ENCODE data around the gene RINL. TPM values are rescaled to one million over a fixed set of nuclear protein-coding genes. Genes with fewer than 3 reads are reported as not detected.
A peak's percentile ranks its signal among the peaks of the same experiment; 100 is the strongest.

Gene RINL
- total RNA-seq, 1 experiment from 2014 or later = 14.5 TPM

DNA sequence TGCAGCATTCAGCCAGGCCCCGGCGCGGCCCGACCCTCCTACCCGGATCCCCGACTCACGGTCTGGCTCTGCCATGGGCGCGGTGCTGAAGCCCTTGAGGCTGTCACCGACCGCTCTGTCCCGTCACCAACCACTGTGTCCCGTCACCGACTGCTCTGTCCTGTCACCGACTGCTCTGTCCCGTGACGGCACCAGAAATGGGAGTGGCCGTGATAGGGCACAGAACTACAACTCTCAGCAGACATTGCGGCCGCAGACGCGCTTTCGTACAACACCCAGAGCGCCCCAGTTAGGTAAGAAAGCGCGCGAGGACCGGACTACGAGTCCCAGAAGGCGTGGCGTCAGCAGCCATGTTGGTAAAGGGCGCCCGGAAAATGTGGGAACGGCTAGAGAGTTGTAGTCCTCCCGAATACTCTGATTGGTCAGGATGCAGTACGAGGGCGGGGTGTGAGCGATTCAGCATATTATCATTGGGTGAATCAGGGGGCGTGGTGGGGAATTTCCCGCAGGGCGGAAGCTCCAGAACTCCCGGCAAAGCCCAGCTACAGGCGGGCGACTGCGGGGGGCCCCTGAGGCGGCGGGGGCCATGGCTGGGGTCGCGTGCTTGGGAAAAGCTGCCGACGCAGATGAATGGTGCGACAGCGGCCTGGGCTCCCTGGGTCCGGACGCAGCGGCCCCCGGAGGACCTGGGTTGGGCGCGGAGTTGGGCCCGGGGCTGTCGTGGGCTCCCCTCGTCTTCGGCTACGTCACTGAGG lies 21.5 kb upstream of the RINL start, which contains the start of the genes NFKBIB and SIRT2 (continued):
- TF ChIP-seq, protein P1, sequence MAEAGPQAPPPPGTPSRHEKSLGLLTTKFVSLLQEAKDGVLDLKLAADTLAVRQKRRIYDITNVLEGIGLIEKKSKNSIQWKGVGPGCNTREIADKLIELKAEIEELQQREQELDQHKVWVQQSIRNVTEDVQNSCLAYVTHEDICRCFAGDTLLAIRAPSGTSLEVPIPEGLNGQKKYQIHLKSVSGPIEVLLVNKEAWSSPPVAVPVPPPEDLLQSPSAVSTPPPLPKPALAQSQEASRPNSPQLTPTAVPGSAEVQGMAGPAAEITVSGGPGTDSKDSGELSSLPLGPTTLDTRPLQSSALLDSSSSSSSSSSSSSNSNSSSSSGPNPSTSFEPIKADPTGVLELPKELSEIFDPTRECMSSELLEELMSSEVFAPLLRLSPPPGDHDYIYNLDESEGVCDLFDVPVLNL (CRISPR knock-in tag; IDR thresholded peaks at IDR 0.05; ENCODE audit: borderline replicate concordance, low read depth) = no peak
- no peak for TF ChIP-seq ZNF138 (CRISPR knock-in tag; conservative IDR thresholded peaks at IDR 0.05)
- no peak for TF ChIP-seq ATF3 (CRISPR knock-in tag; conservative IDR thresholded peaks at IDR 0.05)
- TF ChIP-seq ZNF532 (CRISPR knock-in tag; IDR thresholded peaks at IDR 0.05; ENCODE audit: borderline replicate concordance) = no peak
- TF ChIP-seq, protein P2, sequence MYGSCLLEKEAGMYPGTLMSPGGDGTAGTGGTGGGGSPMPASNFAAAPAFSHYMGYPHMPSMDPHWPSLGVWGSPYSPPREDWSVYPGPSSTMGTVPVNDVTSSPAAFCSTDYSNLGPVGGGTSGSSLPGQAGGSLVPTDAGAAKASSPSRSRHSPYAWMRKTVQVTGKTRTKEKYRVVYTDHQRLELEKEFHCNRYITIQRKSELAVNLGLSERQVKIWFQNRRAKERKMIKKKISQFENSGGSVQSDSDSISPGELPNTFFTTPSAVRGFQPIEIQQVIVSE (CRISPR knock-in tag; IDR thresholded peaks at IDR 0.05; ENCODE audit: borderline replicate concordance) = no peak
- TF ChIP-seq SMAD4 (CRISPR knock-in tag; IDR thresholded peaks at IDR 0.05) = no peak
- no peak for TF ChIP-seq GTF2I (CRISPR knock-in tag; conservative IDR thresholded peaks at IDR 0.05)
- TF ChIP-seq, protein P3, sequence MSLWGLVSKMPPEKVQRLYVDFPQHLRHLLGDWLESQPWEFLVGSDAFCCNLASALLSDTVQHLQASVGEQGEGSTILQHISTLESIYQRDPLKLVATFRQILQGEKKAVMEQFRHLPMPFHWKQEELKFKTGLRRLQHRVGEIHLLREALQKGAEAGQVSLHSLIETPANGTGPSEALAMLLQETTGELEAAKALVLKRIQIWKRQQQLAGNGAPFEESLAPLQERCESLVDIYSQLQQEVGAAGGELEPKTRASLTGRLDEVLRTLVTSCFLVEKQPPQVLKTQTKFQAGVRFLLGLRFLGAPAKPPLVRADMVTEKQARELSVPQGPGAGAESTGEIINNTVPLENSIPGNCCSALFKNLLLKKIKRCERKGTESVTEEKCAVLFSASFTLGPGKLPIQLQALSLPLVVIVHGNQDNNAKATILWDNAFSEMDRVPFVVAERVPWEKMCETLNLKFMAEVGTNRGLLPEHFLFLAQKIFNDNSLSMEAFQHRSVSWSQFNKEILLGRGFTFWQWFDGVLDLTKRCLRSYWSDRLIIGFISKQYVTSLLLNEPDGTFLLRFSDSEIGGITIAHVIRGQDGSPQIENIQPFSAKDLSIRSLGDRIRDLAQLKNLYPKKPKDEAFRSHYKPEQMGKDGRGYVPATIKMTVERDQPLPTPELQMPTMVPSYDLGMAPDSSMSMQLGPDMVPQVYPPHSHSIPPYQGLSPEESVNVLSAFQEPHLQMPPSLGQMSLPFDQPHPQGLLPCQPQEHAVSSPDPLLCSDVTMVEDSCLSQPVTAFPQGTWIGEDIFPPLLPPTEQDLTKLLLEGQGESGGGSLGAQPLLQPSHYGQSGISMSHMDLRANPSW (CRISPR knock-in tag; conservative IDR thresholded peaks at IDR 0.05; ENCODE audit: low read depth) = no peak
- no peak for TF ChIP-seq JAZF1 (CRISPR knock-in tag; IDR thresholded peaks at IDR 0.05)
- no peak for TF ChIP-seq CBFB (CRISPR knock-in tag; IDR thresholded peaks at IDR 0.05; ENCODE audit: low read depth)
- TF ChIP-seq CREB1 (CRISPR knock-in tag; IDR thresholded peaks at IDR 0.05) = no peak
- TF ChIP-seq, protein P4, sequence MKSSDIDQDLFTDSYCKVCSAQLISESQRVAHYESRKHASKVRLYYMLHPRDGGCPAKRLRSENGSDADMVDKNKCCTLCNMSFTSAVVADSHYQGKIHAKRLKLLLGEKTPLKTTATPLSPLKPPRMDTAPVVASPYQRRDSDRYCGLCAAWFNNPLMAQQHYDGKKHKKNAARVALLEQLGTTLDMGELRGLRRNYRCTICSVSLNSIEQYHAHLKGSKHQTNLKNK (CRISPR knock-in tag; IDR thresholded peaks at IDR 0.05) = no peak
- TF ChIP-seq ZBTB21 (CRISPR knock-in tag; IDR thresholded peaks at IDR 0.05; ENCODE audit: borderline replicate concordance) = no peak

GRCh38 chr19:38898788-38899446 lies 20.8 kb upstream of the RINL start:
- no peaks in the 10 kb centered on the region for H3K36me3 Mint-ChIP-seq
- ATAC-seq (no peak), DNase-seq (ENCODE audit: low spot score) (no peak)
- CTCF ChIA-PET = no interaction called here
- POLR2A ChIA-PET = no interaction called here
- peak overlapping the region; percentile 67; the same call in 1 of the 2 replicates for H3K27ac Mint-ChIP-seq
- peak overlapping the region; percentile 87 for H3K4me3 Mint-ChIP-seq
- H3K4me1 Mint-ChIP-seq = peaks cover 12% of the 10 kb centered on the region
- TF ChIP-seq, protein P5, sequence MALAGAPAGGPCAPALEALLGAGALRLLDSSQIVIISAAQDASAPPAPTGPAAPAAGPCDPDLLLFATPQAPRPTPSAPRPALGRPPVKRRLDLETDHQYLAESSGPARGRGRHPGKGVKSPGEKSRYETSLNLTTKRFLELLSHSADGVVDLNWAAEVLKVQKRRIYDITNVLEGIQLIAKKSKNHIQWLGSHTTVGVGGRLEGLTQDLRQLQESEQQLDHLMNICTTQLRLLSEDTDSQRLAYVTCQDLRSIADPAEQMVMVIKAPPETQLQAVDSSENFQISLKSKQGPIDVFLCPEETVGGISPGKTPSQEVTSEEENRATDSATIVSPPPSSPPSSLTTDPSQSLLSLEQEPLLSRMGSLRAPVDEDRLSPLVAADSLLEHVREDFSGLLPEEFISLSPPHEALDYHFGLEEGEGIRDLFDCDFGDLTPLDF (CRISPR knock-in tag; IDR thresholded peaks at IDR 0.05) = no peak
- peaks cover 4% of the 10 kb centered on the region; the same call in 1 of the 2 replicates for H3K9me3 Mint-ChIP-seq
- peaks cover 24% of the 10 kb centered on the region for H3K27me3 Mint-ChIP-seq (ENCODE audit: low read depth)

All from WTC11 (cell line).